Testis (tissue), 2 donors: ENCODE measurements around the gene CCDC167.

ENCODE experiments used
- CTCF ChIP-seq, 3 experiments: fragments of 450-650 bp in 2 of 3; fragments of 200-600 bp in 1 of 3; sonication (generic) in 1 of 3; IDR thresholded peaks; one replicate each; pipeline ENCODE4 v1.5.1; 2016 to 2019; ENCODE audit warnings: antibody characterized with exemption in 3 of 3, mild to moderate bottlenecking in 2 of 3, moderate library complexity in 1 of 3
- POLR2A ChIP-seq: fragments of 450-650 bp; IDR thresholded peaks from one replicate; pipeline ENCODE4 v1.6.1; 2017; ENCODE audit warnings: antibody characterized with exemption, mild to moderate bottlenecking, moderate library complexity

GRCh38 chr6:37491171-37491829, 8.4 kb downstream of the CCDC167 start:
- no peak for TF ChIP-seq CTCF (IDR thresholded peaks at IDR 0.05)
- no peak for TF ChIP-seq POLR2A
